ENCODE data around the gene HLA-F. TPM values are rescaled to one million over a fixed set of nuclear protein-coding genes. Genes with fewer than 3 reads are reported as not detected.

The HLA-F gene
- total and polyA plus RNA-seq, 7 donors, result 12.0 to 26.5 (median 17.0) TPM

GRCh38 chr6:29685718-29686326 is 37.4 kb upstream of the HLA-F start:
- DNase-seq, result no peak
- TF ChIP-seq CTCF (IDR thresholded peaks at IDR 0.05), result no peak
- intact Hi-C loops (cut with DNase I), result loop anchor here in 1 of 2 donors (5.0 kb wide), 1 partner anchor 126 kb away; no protein-coding TSS in a partner anchor
- Histone ChIP-seq H3K27ac (no peak overlapping the region), H3K27me3 (ENCODE audit: insufficient read depth in 3 of 3, low read length in 2 of 3) (no peaks in the 10 kb centered on the region), H3K4me3 (no peak overlapping the region), H3K9me3 (no peaks in the 10 kb centered on the region), H3K36me3 (ENCODE audit: insufficient read depth in 1 of 2, low read depth in 1 of 2) (no peaks in the 10 kb centered on the region), H3K4me1 (no peaks in the 10 kb centered on the region)
- ATAC-seq, result no peak
- 52 to 68% (median 58%) methylated on average over 15 of the region's 15 CpGs for WGBS, 3 donors

DNA sequence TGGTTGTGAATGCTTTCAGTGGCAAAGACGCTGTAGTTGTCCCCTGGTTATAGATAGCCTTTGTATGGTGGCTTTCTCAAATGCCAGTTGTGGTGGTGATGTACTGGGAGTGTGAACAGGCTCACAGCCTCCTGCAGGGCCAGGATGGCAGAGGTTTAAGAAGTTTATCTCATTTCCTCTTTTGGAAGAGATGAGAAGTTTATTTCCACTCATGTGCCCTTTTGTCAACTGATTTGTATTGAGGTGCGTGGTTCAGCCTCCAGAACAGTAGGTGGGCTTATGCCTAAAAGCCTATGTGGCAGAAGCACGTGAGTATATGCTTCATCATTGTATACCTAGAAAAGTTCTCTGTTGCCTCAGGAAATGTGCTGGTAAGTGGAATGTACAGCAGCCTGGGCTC is 28.6 kb upstream of the HLA-F start:
- intact Hi-C loops (cut with DNase I), result no loop called here
- WGBS, 3 donors, result 51 to 75% (median 68%) methylated on average over 3 of the region's 3 CpGs
- TF ChIP-seq CTCF (IDR thresholded peaks at IDR 0.05), result no peak
- Histone ChIP-seq H3K36me3 (ENCODE audit: insufficient read depth in 1 of 2, low read depth in 1 of 2) (no peaks in the 10 kb centered on the region), H3K9me3 (no peaks in the 10 kb centered on the region), H3K27me3 (ENCODE audit: insufficient read depth in 3 of 3, low read length in 2 of 3) (peaks cover 0 to 5% (median 0%) of the 10 kb centered on the region in 3 donors), H3K4me3 (no peak overlapping the region), H3K27ac (no peak overlapping the region), H3K4me1 (no peaks in the 10 kb centered on the region)
- DNase-seq, result no peak
- ATAC-seq, result no peak

DNA sequence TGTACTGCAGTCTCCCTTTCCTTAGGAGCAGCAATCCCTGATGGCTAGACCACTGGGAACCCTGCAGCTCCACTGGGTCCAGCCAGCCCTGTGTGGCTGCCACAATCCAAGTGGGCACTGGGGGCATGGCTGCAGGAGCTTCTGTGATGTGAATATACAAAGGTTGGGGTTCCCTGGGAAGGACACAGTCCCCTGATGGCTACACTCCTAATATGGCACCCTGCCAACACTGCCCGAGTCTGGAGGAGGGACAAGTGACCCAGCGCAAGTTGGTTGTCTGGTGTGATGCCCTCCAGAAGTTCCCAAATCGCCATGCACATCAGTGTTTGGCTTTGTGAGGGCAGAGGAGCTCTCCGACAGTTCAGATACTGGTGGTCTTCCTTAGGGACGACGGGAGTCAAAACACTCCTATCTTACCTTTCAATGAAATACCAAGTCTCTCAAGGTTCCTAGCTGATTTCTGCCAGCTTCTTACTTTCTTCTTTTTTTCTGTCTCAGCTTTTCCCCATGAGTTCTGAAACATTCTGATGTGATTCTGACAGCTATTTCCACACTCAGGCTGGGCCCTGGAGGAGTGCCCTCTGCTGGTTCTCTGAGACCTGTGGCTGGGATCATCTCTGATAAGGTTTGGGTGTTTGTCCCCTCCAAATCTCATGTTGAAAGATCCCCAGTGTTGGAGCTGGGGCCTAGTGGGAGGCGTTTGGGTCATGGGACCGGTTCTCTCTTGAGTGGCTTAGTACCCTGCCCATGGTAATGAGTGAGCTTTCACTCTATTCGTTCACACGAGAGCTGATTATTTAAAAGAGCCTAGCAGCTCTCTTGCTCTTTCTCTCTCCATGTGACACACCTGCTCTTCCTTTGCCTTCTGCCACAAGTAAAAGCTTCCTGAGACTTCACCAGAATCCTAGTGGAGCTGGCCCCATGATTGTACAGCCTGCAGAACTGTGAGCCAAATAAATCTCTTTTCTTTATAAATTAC is 26.8 kb upstream of the HLA-F start:
- intact Hi-C loops (cut with DNase I), result no loop called here
- Histone ChIP-seq H3K4me1 (no peaks in the 10 kb centered on the region), H3K9me3 (no peaks in the 10 kb centered on the region), H3K27ac (no peak overlapping the region), H3K27me3 (ENCODE audit: insufficient read depth in 3 of 3, low read length in 2 of 3) (peaks cover 0 to 5% (median 0%) of the 10 kb centered on the region in 3 donors), H3K36me3 (ENCODE audit: insufficient read depth in 1 of 2, low read depth in 1 of 2) (no peaks in the 10 kb centered on the region), H3K4me3 (no peak overlapping the region)
- TF ChIP-seq CTCF (IDR thresholded peaks at IDR 0.05), result peak; percentile 7
- WGBS, 3 donors, result 64 to 68% (median 67%) methylated on average over 10 of the region's 10 CpGs
- ATAC-seq (no peak), DNase-seq (no peak)

GRCh38 chr6:29702519-29703103 is 20.6 kb upstream of the HLA-F start:
- no peak overlapping the region for H3K27ac ChIP-seq
- peak in 2 of 4 donors; percentile 54 to 83 for ATAC-seq
- intact Hi-C loops (cut with DNase I), result loop anchor here in 1 of 2 donors (10.0 kb wide), 1 partner anchor 132 kb away; no protein-coding TSS in a partner anchor
- H3K27me3 ChIP-seq (ENCODE audit: insufficient read depth in 3 of 3, low read length in 2 of 3), result peaks cover 0 to 25% (median 0%) of the 10 kb centered on the region in 3 donors
- peak; percentile 19 for TF ChIP-seq CTCF (IDR thresholded peaks at IDR 0.05)
- WGBS, 3 donors, result 9 to 23% (median 23%) methylated on average over 17 of the region's 17 CpGs
- no peaks in the 10 kb centered on the region for H3K4me1 ChIP-seq
- no peak overlapping the region for H3K4me3 ChIP-seq
- DNase-seq, result peak in 1 of 2 donors; percentile 81
- no peaks in the 10 kb centered on the region for H3K36me3 ChIP-seq (ENCODE audit: insufficient read depth in 1 of 2, low read depth in 1 of 2)
- H3K9me3 ChIP-seq, result no peaks in the 10 kb centered on the region

Measured in psoas muscle (tissue), 8 donors.